ENCODE results near the gene KCNJ13.

KCNJ13 gene

GRCh38 chr2:232749331-232749730, 27.0 kb downstream of the KCNJ13 start:
- H4K20me1 ChIP-seq (ENCODE audit: low read depth, low read length): no peaks in the 10 kb centered on the region
- H3K36me3 ChIP-seq (ENCODE audit: low read length): peaks cover 20% of the 10 kb centered on the region
- no peak overlapping the region for H3K4me2 ChIP-seq (ENCODE audit: low read depth, low read length, poor library complexity, severe bottlenecking)
- no peaks in the 10 kb centered on the region for H3K27me3 ChIP-seq (ENCODE audit: low read length)
- no peak overlapping the region for H3K4me3 ChIP-seq (ENCODE audit: insufficient read depth, low read length, poor library complexity, severe bottlenecking)
- TF ChIP-seq EZH2phosphoT487 (conservative IDR thresholded peaks at IDR 0.05; ENCODE audit: low read length) (no peak), CTCF (IDR thresholded peaks at IDR 0.05; ENCODE audit: insufficient read depth, low read length, poor library complexity, severe bottlenecking) (no peak)
- 0 out of 2 replicates have a peak, but pooled peaks cover 3% of the 10 kb centered on the region for H3F3A ChIP-seq (ENCODE audit: insufficient read depth)
- no peaks in the 10 kb centered on the region for H3K79me2 ChIP-seq (ENCODE audit: insufficient read depth, low read length)
- H3K9ac ChIP-seq (ENCODE audit: low read length): no peak overlapping the region
- H3K9me2 ChIP-seq (replicated peaks; ENCODE audit: insufficient read depth, low read length): no peaks in the 10 kb centered on the region
- H3K9me3 ChIP-seq (ENCODE audit: insufficient read depth, low read length): no peaks in the 10 kb centered on the region
- no peak overlapping the region for H3K27ac ChIP-seq (ENCODE audit: low read depth, low read length)
- no peak overlapping the region for H2AFZ ChIP-seq (ENCODE audit: low read depth, low read length, severe bottlenecking)

- Histone ChIP-seq H3K4me2 (ENCODE audit: low read depth, low read length, poor library complexity, severe bottlenecking) (no peak overlapping the region), H3K27ac (ENCODE audit: low read depth, low read length) (no peak overlapping the region), H3K79me2 (ENCODE audit: insufficient read depth, low read length) (no peaks in the 10 kb centered on the region), H3K9ac (ENCODE audit: low read length) (no peak overlapping the region), H3K9me2 (replicated peaks; ENCODE audit: insufficient read depth, low read length) (no peaks in the 10 kb centered on the region), H3K36me3 (ENCODE audit: low read length) (peaks cover 17% of the 10 kb centered on the region), H3K27me3 (ENCODE audit: low read length) (no peaks in the 10 kb centered on the region), H3K9me3 (ENCODE audit: insufficient read depth, low read length) (no peaks in the 10 kb centered on the region), H4K20me1 (ENCODE audit: low read depth, low read length) (no peaks in the 10 kb centered on the region), H2AFZ (ENCODE audit: low read depth, low read length, severe bottlenecking) (no peak overlapping the region), H3K4me3 (ENCODE audit: insufficient read depth, low read length, poor library complexity, severe bottlenecking) (no peak overlapping the region), H3F3A (ENCODE audit: insufficient read depth) (0 out of 2 replicates have a peak, but pooled peaks cover 3% of the 10 kb centered on the region)
- no peak for TF ChIP-seq CTCF (IDR thresholded peaks at IDR 0.05; ENCODE audit: insufficient read depth, low read length, poor library complexity, severe bottlenecking)
- TF ChIP-seq EZH2phosphoT487 (conservative IDR thresholded peaks at IDR 0.05; ENCODE audit: low read length): no peak
Measured at GRCh38 chr2:232748038-232748437, 28.3 kb downstream of the KCNJ13 start.

GRCh38 chr2:232744963-232745362, 31.4 kb downstream of the KCNJ13 start:
- peaks cover 13% of the 10 kb centered on the region for H3K36me3 ChIP-seq (ENCODE audit: low read length)
- no peak overlapping the region for H3K9ac ChIP-seq (ENCODE audit: low read length)
- no peak overlapping the region for H3K4me3 ChIP-seq (ENCODE audit: insufficient read depth, low read length, poor library complexity, severe bottlenecking)
- no peak overlapping the region for H3K27ac ChIP-seq (ENCODE audit: low read depth, low read length)
- no peaks in the 10 kb centered on the region for H3K27me3 ChIP-seq (ENCODE audit: low read length)
- H4K20me1 ChIP-seq (ENCODE audit: low read depth, low read length): no peaks in the 10 kb centered on the region
- no peaks in the 10 kb centered on the region for H3K79me2 ChIP-seq (ENCODE audit: insufficient read depth, low read length)
- H3K9me3 ChIP-seq (ENCODE audit: insufficient read depth, low read length): no peaks in the 10 kb centered on the region
- H3K4me2 ChIP-seq (ENCODE audit: low read depth, low read length, poor library complexity, severe bottlenecking): no peak overlapping the region
- H3K9me2 ChIP-seq (replicated peaks; ENCODE audit: insufficient read depth, low read length): no peaks in the 10 kb centered on the region
- H3F3A ChIP-seq (ENCODE audit: insufficient read depth): 0 out of 2 replicates have a peak, but pooled peaks cover 3% of the 10 kb centered on the region
- no peak for TF ChIP-seq CTCF (IDR thresholded peaks at IDR 0.05; ENCODE audit: insufficient read depth, low read length, poor library complexity, severe bottlenecking)
- TF ChIP-seq EZH2phosphoT487 (conservative IDR thresholded peaks at IDR 0.05; ENCODE audit: low read length): no peak
- H2AFZ ChIP-seq (ENCODE audit: low read depth, low read length, severe bottlenecking): no peak overlapping the region

Measured in SU-DHL-6 (cell line).